CD4-positive, alpha-beta T cell treated with Interleukin-10 for 1 hour (primary cell): Measurements from ENCODE around the gene ENDOG.
A peak's percentile ranks its signal among the peaks of the same experiment; 100 is the strongest.
"Not testable (repeated sequence)": the region's sequence is repeated elsewhere in the genome, so short reads cannot be mapped to it uniquely, and the experiment has no call there.

ENCODE experiments used
- DNase-seq: peaks from one replicate; pipeline ENCODE4 v3.0.0-alpha.2; 2020

ENDOG gene

GRCh38 chr9:128829477-128830251, 11.4 kb downstream of the ENDOG start, which contains the start of gene SPOUT1:
Gene SPOUT1, minus strand, starts transcription at chr9:128829794. Its CDS starts 14 bp downstream, at chr9:128829780.
- peak; percentile 96 for DNase-seq

GRCh38 chr9:128833696-128834095, 15.4 kb downstream of the ENDOG start:
- DNase-seq = no peak

- DNase-seq = no peak
These were observed 17.2 kb downstream of the ENDOG start for GRCh38 chr9:128835246-128836210.

- no peak for DNase-seq
These were observed 18.3 kb downstream of the ENDOG start for GRCh38 chr9:128836509-128837145.

- DNase-seq = no peak
These were observed 20.0 kb downstream of the ENDOG start for GRCh38 chr9:128838338-128838737.

- no peak for DNase-seq
These were observed 22.2 kb downstream of the ENDOG start for GRCh38 chr9:128840524-128840923.

GRCh38 chr9:128841694-128842492, 23.6 kb downstream of the ENDOG start:
- no peak for DNase-seq

- DNase-seq = not testable (repeated sequence)
These were observed 24.9 kb downstream of the ENDOG start for GRCh38 chr9:128843171-128843570.

- no peak for DNase-seq
These were observed 27.1 kb downstream of the ENDOG start for GRCh38 chr9:128845186-128845931.

GRCh38 chr9:128846680-128847030, 28.4 kb downstream of the ENDOG start:
- DNase-seq = no peak

- no peak for DNase-seq
These were observed 29.5 kb downstream of the ENDOG start for GRCh38 chr9:128847803-128848202.

GRCh38 chr9:128851024-128851423, 32.7 kb downstream of the ENDOG start:
- not testable (repeated sequence) for DNase-seq

- DNase-seq = peak; percentile 34
These were observed 33.7 kb downstream of the ENDOG start for GRCh38 chr9:128851779-128852600.

GRCh38 chr9:128852646-128853045, 34.3 kb downstream of the ENDOG start:
- DNase-seq = not testable (repeated sequence)

- DNase-seq = not testable (repeated sequence)
These were observed 36.2 kb downstream of the ENDOG start for GRCh38 chr9:128854454-128854853.

- DNase-seq = not testable (repeated sequence)
These were observed 40.2 kb downstream of the ENDOG start for GRCh38 chr9:128858476-128858875.

GRCh38 chr9:128860937-128861336, 42.6 kb downstream of the ENDOG start:
- no peak for DNase-seq

GRCh38 chr9:128861501-128861900, 43.2 kb downstream of the ENDOG start:
- DNase-seq = no peak

GRCh38 chr9:128862401-128862851, 44.1 kb downstream of the ENDOG start:
- DNase-seq = no peak

- peak; percentile 83 for DNase-seq
These were observed 45.3 kb downstream of the ENDOG start for GRCh38 chr9:128863647-128864046.
